Measurements from ENCODE around the gene SEMA3A.
"Not testable (repeated sequence)": the region's sequence is repeated elsewhere in the genome, so short reads cannot be mapped to it uniquely, and the experiment has no call there.

Gene SEMA3A

DNA sequence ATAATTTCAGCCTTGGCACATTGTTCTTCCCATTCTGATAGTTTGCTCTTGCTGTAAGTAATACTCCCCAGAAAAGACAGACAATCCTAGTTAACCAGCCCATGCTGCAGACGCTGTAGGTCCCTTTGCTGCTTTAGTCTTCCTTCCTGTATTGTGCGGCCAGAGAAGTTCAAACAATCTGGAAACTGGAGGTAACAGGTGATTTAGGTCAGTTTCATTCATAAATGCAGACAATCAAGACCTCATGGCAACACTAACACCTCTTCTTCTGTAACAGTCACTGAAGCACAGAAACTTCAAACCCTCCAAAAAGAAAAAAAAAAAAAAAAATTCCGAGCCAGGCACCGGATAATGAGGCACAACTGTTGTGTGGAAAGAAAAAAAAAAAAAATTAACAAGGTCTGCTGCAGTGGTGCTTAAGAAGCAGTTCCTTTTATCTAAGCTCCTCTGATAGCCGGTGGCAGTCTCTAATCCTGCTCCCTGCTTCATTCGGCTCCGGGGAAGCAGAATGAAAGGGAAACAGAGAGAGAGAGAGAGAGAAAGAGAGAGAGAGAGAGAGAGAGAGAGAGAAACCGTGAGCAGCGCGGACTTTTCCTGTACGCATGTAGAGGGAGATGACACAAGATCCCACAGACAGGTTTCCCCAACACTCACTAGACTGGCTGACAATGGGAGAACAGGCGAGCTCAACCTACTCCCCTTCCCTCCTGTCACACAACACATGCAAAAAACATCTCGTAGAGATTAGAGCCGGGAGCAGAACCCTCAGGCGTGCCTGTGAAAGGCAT is at the start of gene SEMA3A:
SEMA3A (minus strand) TSS at position 306 of the 788 bp plus-strand sequence; CDS start at position 103, 203 bp downstream.
- no peak for DNase-seq

DNA sequence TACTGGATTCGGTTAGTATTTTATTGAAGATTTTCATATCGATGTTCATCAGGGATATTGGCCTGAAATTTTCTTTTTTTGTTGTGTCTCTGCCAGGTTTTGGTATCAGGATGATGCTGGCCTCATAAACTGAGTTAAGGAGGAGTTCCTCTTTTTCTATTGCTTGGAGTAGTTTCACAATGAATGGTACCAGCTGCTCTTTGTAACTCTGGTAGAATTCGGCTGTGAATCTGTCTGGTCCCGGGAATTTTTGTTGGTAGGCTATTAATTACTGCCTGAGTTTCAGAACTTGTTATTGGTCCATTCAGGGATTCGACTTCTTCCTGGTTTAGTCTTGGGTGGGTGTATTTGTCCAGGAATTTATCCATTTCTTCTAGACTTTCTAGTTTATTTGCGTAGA is 48.4 kb upstream of the SEMA3A start:
- not testable (repeated sequence) for DNase-seq

DNA sequence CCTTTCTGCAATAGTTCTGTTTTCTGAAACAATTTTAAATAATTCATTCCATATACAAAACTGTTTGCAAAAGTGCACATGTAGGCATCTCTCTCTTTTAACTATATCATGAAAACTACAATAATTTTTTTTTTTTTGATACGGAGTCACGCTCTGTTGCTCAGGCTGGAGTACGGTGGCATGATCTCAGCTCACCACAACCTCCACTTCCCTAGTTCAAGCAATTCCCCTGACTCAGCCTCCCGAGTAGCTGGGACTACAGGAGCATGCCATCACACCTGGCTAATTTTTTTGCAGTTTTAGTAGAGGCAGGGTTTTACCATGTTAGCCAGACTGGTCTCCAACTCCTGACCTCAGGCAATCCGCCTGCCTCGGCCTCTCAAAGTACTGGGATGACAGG is 44.0 kb upstream of the SEMA3A start:
- DNase-seq = no peak

DNA sequence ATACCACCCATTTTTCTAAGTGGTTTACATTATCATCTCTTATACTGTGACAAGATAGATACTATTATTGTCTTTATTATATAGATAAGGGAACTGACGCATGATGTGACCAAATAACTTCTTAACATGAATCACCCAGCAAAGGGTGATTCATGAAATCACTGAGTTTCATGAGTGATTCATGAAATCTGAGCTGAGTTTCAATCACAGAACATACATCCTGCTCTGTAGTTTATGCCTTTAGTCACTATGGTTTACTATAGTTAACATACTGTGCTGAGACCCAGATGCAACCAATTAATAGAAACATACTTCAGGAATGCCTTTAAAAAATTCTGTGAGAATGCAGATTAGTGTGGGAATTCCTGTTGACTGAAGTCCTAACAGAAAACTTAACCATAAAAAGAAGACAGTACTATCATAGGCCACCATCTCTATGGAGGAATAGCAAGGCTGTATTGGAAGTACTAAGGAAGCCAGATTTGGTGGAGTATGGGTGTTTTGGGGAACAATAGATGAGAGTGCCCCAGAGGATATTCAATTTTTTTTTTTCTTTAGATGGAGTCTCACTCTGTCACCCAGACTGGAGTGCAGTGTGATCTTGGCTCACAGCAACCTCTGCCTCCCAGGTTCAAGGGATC is 43.1 kb upstream of the SEMA3A start:
- DNase-seq = no peak

DNA sequence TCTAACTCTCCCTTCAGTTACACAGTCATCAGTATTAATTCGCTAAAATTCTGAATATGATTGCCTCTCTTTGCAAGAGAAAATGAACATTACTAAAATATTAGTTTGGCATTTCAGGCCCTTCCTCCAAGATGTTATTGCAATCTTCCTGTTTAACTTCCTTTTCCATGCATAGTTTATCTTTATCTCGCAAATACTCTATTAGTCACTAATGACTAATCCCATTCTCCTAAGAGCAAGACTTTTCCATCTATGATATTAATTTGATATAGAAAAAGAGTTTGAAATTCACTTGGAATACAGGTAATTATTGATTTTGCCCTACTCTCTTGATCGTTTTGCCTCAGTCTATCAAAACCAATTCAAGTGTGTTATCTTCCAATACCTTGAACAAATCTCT is 41.8 kb upstream of the SEMA3A start:
- DNase-seq = no peak

DNA sequence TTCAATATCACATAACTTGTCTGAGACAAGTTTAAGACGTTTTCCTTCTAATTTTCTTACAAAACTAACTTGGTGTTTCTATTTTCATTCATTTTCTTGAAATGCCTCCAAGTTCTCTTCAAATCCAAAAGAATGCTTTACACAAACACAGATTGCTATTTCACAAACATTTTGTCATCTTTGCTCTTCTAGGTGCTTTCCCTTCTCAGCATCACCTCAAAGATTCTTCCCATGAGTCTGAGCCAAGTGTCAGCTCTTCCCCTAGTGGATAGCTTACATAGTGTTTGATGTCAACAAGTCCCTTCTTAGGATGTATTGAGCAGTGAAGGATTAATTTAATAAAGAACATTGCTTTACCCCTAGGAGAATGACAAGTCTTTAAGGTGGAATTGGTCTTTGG is 38.1 kb upstream of the SEMA3A start:
- no peak for DNase-seq

DNA sequence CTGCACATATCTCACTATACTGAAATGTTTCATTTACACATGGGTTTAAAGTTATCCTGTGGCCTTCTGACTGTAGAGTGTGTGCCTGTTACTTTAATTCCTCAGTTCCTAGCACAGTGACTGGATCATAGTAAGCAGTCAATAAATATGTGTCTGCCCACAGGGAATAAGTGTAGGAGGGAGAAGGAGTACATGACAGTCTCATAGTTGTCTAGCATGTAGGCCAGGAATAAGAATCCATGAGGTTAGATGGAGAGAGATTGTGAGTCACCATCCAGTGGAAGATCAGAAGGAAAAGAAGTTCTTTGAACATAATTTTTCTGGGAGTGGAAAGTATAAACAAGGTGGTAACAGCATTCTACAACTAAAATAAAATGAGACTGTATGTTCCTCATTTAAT is 36.6 kb upstream of the SEMA3A start:
- no peak for DNase-seq

DNA sequence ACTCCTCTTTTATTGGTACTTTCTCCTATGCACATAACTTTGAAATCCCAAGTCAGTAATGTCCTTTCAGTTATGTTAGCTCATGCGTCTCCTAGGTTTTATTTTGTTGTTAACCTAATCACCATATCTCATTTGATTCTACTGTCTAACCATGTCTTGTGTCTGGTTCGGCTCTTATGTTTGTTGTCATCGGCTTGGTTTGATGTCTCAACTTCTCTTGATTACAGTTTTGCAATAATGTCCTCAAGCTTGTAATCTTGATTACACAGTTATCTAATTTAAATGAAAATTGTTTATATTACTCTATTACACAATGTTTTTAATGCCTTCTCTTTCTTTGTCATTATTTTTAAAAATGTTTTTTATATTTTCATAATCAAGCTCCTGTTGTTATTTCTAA is 35.9 kb upstream of the SEMA3A start:
- no peak for DNase-seq

DNA sequence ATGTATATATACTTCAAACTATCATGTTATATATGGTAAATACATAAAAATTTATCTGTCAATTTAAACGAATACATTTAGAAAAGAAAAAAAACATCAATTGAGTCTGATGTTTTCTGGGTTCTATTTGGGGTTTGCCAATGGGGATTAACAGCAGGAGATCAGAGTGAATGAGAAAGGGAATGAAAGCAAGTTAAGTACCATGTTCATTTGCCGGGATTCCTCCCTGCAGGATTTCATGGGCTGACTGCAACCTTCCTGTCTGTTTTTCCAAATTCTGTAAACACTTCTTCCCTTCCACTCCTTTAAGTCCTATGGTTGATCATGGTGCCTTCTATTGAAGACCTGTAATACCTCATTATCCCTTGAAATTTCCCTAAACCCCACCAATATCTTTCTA is 33.9 kb upstream of the SEMA3A start:
- no peak for DNase-seq

DNA sequence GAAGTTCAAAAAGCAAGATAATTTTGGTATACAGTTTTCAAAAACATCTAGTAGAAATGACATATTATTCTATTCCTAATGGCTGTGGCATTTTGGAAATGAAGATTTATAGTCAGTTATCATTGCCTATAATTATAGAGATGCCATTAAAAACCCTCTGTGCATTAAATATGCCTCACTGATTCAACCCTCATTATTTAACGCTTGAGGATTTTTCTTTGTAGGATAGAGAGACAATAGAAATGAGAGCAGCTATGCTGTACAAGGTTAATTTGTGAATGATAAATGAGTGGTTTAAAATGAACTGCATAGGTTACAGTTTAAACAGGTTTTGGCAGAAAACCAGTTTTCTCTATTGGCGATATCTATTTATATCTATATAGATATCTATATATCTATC is 32.2 kb upstream of the SEMA3A start:
- no peak for DNase-seq

DNA sequence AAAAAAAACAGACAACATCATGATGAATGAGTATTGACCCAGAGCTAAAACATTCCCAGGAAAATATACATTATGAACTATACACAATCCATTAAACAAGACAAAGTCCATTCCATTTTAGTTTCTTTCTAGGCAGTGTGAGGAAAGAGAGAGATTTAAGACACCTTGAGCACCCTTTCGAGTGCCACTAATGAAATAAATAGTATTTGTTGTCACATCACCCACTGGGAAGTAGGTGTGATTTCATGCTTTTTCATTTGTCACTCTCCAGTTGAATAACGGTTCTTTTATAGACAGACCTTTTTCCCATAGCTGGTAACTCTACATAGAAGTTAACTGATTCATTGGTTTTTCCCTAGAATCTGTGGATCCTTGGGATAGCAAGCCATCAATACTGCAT is 29.9 kb upstream of the SEMA3A start:
- DNase-seq = no peak

DNA sequence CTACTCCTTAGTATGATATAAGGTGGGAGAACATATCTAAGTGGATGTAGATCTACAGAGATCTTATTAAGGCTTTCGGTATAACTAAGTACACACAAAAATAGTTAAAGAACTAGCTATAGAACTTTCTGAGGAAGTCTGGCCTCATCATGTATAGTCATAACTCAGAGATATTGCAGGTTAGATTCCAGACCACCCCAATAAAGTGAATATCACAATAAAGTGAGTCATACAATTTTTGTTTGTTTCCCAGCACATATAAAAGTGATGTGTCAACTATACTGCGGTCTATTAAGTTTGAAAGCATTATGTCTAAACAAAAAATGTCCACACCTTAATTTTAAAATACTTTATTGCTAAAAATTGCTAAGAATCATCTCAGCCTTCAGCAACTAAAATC is 24.7 kb upstream of the SEMA3A start:
- DNase-seq = no peak

DNA sequence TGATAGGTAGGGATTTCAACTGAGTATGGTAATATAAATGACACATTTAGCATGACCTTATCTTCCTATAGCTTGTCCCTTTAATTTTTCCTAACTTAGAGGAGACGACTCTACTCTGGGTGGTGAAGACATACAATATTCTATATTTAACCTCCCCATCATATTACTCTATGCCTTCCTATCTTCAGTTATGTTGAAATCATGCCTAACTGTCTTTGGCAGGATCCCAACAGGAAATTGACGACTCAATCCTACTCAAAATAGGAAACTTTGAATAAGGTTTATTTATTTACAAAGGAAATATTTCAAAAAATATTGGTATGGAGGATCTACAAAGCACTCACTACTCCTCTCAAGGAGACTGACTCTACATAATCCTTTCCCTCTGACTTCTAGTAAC is 24.1 kb upstream of the SEMA3A start:
- no peak for DNase-seq

DNA sequence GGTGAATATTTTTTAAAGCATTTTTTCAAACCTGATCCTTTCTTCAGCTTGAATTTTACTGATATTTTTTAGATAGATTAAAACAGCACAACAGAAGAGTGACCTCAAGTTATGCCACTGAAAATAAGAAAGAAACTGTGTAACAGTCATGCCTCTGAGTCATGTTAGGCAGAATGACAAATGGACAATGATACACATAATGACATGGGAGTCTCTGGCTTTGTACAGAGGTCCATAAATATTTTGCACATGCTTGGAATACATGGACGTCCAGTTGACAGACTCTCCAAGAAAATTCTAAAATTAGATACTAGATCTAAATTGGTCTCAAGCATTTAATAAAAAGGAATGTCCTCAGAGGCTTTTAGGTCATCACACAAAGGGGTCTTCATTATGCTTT is 21.9 kb upstream of the SEMA3A start:
- no peak for DNase-seq

DNA sequence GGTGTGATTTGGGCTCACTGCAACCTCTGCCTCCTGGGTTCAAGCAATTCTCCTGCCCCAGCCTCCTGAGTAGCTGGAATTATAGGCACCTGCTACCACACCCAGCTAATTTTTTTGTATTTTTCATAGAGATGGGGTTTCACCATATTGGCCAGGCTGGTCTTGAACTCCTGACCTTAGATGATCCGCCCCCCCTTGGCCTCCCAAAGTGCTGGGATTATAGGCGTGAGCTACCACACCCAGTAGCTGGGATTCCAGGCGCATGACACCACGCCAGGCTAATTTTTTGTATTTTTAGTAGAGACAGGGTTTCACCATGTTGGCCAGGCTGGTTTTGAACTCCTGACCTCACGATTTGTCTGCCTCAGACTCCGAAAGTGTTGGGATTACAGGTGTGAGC is 20.2 kb upstream of the SEMA3A start:
- DNase-seq = not testable (repeated sequence)

DNA sequence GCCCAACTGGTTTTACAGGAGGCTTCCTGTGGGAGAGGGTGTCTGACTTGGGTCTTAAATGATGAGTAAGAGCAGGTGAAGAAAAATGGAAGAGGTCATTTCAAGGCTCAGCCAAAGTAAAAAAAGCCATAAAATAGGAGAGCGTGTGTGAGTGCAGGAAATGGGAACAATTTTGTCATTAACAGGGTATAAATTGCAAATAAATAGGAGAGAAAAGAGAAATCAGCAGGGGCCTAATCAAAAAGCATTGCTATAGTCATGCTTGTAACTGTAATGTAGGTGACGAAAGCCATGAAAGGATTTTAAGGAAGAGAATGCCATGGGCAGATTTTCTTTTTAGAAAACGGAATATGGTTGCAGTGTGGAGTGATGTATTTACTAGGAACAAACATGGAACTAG is 15.7 kb upstream of the SEMA3A start:
- no peak for DNase-seq

DNA sequence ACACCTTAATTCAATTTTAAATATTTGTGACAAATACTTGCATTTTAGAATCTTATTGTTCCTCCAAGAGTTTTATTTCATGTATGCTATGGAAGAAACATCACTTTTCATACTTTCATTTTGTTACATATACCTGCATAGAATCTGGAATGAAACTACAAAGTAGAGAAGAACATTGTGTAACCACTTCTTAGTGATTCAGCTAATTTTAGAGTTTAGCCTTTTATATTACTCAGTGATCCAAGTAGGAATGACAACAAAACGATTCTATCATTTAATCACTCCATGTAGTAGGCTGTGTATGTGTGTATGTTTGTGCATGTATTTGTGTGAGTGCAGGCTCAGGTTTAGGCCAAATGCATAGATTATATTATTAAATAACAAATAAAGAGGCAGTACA is 14.4 kb upstream of the SEMA3A start:
- no peak for DNase-seq

DNA sequence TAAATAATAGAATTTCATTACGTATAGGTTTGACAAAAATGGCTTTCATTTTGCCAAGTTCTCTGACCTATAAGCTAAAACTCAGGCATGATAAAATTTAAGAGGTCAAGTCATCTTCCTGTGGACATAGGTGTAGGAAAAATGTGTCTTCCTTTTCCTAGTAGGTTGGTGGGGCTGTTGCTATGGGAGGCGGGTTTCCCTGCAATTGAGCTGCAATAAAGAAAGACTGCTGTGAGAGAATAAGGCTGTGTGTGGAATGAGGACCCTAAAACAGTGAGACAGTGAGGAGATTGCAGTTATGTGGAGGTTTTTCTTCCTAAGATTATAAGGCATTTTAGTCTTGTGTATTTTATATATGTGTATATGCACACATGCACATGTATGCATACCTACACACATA is 13.0 kb upstream of the SEMA3A start:
- DNase-seq = no peak

DNA sequence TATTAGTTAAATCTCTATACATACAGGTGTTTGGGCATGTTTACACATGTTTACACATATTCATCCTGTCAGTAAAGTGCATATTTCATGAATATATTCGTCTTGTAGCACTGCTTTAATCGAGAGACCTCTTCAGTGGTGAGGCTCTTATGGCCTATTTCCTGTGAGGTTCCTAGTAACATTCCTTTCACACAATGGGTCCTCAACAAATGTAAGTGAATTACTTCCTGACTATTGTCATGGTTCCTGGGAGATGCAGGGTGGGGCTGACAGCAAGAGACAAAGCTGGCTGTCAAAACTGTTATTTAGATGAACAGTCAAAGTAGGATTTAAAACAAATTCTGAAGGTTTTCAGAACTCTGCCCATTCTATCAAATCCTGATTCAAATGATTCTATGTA is 12.4 kb upstream of the SEMA3A start:
- DNase-seq = no peak

DNA sequence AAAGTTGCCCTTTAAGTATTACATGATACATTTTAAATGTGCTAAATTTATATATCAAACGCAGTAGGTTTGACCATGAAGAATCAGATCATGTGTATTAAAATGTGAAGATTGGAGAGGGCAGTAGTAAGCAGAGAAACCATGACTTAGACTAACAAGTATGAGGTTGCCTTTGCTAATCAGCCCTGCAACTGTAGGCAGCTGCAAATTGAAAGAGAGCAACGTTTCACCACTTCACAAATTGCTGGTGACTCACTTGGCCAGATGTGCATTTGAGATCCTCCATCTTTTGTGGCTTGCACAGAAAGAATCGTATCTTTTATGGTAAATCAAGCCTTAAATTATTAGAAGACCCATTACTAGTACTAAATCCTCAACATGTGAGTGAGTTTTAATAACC is 10.1 kb upstream of the SEMA3A start:
- DNase-seq = no peak

DNA sequence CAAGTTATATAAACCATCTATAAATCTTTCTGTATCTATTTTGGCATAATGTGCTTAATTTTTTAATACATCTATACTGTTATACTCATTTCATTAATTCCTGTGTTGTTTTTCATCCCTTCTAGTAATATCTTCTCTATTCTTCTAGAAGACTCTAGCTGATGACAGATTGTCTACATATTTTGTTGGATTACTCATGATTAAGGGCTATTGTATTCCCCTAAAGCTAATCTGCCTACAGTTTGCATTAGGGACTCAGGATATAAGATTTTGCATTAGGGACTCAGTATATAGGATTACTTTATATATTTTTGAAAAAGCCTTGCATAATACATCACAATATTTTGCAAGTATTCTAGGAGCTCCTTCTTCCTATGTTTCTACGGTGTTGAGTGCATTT is 8.3 kb upstream of the SEMA3A start:
- no peak for DNase-seq

DNA sequence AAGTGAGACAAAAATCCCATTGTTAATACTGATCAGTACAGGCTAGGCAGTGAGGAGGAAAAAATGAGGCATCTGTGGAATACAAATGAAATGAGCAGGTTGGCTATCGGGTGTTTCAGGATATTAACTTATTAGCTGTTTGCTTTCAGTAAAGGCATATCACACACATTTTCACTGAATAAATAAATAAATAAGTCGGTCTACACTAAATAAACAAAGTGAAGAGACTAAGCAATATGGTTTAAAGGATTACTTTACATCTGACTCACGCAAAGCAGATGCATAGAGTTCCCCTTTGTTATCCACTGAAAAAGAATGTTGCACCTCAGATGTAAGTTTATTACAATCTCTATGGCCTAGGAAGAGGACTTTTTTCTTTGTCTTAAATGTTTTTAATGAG is 6.3 kb upstream of the SEMA3A start:
- no peak for DNase-seq

DNA sequence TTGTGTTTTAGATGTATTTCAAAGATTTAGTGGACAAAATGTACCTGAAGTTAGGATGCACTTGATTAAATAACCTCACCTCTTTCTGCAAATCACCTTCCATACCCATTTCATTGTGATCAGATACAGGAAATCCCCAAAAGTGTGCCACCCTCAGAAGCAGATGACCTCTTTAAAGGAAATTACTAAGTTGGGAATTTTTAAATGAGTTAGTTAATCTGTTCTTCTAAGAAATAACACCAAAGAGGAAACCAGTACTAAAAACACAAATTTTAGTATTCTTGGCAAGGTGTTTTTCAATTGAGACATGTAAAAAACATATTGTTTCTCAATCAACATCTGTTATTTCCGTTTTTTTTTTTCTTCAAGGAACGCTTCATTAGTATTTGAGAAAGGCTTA is 4.6 kb upstream of the SEMA3A start:
- DNase-seq = no peak

DNA sequence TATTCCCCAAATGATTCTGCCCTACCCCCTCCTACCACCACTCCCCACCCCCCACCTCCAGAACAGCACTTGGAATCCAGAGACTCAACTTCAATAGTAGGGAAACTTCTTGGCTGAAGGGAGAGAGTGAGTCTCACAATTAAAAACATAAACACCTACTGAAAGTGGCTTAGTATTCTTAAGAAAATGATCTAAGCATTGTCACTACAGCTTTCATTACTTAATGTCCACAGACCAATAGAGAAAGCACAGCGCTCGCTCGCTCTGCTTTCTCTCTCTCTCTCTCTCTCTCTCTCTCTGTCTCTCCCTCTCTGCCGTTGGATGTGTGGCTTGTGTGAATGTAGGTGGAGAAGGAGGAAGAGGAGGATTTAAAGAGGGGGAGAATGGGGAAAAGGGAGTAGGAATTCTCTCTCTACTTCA is 1.5 kb upstream of the SEMA3A start:
- no peak for DNase-seq

Measured in activated gamma-delta T cell treated with Interleukin-2 at 50 U/mL for 16 hours (primary cell).